22Rv1 (cell line): ENCODE data around the gene IZUMO4.

Experiments used
- CTCF ChIP-seq: fragments of 450-650 bp; IDR thresholded peaks from 2 replicates; pipeline ENCODE4 v1.5.1; 2017; ENCODE audit warnings: mild to moderate bottlenecking
- ZFX ChIP-seq: fragments of 450-650 bp; IDR thresholded peaks from 2 replicates; pipeline ENCODE4 v1.6.1; 2017; ENCODE audit warnings: antibody characterized with exemption, borderline replicate concordance

GRCh38 chr19:2100719-2101061 lies 4.0 kb downstream of the IZUMO4 start:
- TF ChIP-seq CTCF (no peak), ZFX (no peak)
